Left lung (tissue), 10 donors: ENCODE data around the gene CAMK2A. TPM values are rescaled to one million over a fixed set of nuclear protein-coding genes. Genes with fewer than 3 reads are reported as not detected.

ENCODE experiments used
- ATAC-seq: fragments of 200-7000 bp; cut with Tn5 transposase; one replicate; pipeline ENCODE4 v1.9.1; 2020; ENCODE audit warnings: moderate library complexity
- DNase-seq, 4 donors: peaks; one replicate each; pipeline ENCODE4 v3.0.0-alpha.2; 2013 to 2020
- H3K27ac ChIP-seq, 2 donors: fragments of 200-600 bp; sonication (generic) in 1 of 2; one replicate each; pipeline versions ENCODE4 v1.5.0 to v1.8.0; 2020 to 2021
- H3K27me3 ChIP-seq, 2 donors: fragments of 200-600 bp; sonication (generic) in 1 of 2; one replicate each; pipeline versions ENCODE4 v1.5.0 to v1.8.0; 2020 to 2021
- H3K36me3 ChIP-seq, 2 donors: fragments of 200-600 bp; sonication (generic) in 1 of 2; one replicate each; pipeline versions ENCODE4 v1.5.0 to v1.8.0; 2020 to 2021
- H3K4me1 ChIP-seq, 2 donors: fragments of 200-600 bp; one replicate each; pipeline ENCODE4 v1.8.0; 2021
- H3K4me3 ChIP-seq, 2 donors: fragments of 200-600 bp; sonication (generic) in 1 of 2; one replicate each; pipeline versions ENCODE4 v1.5.0 to v1.8.0; 2020 to 2021; ENCODE audit warnings: mild to moderate bottlenecking in 1 of 2
- H3K9me3 ChIP-seq, 2 donors: fragments of 200-600 bp; sonication (generic) in 1 of 2; one replicate each; pipeline versions ENCODE4 v1.5.0 to v1.8.0; 2020 to 2021
- intact Hi-C, 2 donors: fragments of 100-400 bp; cut with DNase I; formaldehyde crosslinking; loops; one replicate each; pipeline versions ENCODE4 v1.11.2 to v1.14.2; 2022
- polyA plus RNA-seq, 6 donors: library from polyadenylated mRNA; unstranded; fragments of 120-200 nt; gene quantifications; one replicate each; pipeline ENCODE4 v1.2.1, GENCODE V29; 2013; ENCODE audit not compliant: insufficient read length in 6 of 6
- total RNA-seq, 2 donors: library from RNA; stranded (reverse); fragmentation: NEBNext Ultra II Directional; extraction: Animal tissue kit (Norgen Biotek cat#: 25700); gene quantifications; one replicate each; pipeline ENCODE4 v1.2.1, GENCODE V29; 2021
- TF ChIP-seq, protein P1 (sequence below), 2 donors: fragments of 200-600 bp; sonication (generic) in 1 of 2; IDR thresholded peaks; one replicate each; pipeline versions ENCODE4 v1.5.0 to v1.8.0; 2021; ENCODE audit warnings: antibody characterized with exemption in 2 of 2
- donor health status: DM: no; HTN: yes; CAD: no.
- donor health status: DM: no; HTN: no; CAD: no.

CAMK2A gene
- total and polyA plus RNA-seq, 8 donors, result 0.64 to 5.8 (median 4.7) TPM

DNA sequence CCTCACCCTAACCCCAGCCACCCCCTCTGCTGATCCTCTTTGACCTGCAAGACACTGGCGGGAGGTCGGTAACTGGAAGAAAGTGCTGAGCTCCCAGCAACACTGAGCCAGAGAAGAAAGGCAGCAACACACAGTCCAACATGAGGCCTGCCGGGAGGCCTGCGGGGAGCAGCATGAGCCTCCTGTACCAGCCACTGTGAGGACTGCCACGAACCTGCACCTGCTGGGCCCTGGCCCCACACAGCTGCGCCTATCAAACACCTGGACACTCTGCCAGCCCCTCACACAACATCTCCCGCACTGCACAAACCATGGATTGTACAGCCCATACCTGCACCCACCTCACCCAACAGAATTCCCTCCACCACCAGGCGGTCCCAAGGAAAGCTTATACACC is 18.3 kb downstream of the CAMK2A start:
- no peaks in the 10 kb centered on the region for H3K36me3 ChIP-seq
- H3K9me3 ChIP-seq, result no peaks in the 10 kb centered on the region
- no peaks in the 10 kb centered on the region for H3K27me3 ChIP-seq
- ATAC-seq, result no peak
- H3K4me1 ChIP-seq, result no peaks in the 10 kb centered on the region
- intact Hi-C loops, result no loop called here
- no peak overlapping the region for H3K27ac ChIP-seq
- no peak for DNase-seq
- TF ChIP-seq, protein P1, sequence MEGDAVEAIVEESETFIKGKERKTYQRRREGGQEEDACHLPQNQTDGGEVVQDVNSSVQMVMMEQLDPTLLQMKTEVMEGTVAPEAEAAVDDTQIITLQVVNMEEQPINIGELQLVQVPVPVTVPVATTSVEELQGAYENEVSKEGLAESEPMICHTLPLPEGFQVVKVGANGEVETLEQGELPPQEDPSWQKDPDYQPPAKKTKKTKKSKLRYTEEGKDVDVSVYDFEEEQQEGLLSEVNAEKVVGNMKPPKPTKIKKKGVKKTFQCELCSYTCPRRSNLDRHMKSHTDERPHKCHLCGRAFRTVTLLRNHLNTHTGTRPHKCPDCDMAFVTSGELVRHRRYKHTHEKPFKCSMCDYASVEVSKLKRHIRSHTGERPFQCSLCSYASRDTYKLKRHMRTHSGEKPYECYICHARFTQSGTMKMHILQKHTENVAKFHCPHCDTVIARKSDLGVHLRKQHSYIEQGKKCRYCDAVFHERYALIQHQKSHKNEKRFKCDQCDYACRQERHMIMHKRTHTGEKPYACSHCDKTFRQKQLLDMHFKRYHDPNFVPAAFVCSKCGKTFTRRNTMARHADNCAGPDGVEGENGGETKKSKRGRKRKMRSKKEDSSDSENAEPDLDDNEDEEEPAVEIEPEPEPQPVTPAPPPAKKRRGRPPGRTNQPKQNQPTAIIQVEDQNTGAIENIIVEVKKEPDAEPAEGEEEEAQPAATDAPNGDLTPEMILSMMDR (IDR thresholded peaks at IDR 0.05), result no peak
- no peak overlapping the region for H3K4me3 ChIP-seq

DNA sequence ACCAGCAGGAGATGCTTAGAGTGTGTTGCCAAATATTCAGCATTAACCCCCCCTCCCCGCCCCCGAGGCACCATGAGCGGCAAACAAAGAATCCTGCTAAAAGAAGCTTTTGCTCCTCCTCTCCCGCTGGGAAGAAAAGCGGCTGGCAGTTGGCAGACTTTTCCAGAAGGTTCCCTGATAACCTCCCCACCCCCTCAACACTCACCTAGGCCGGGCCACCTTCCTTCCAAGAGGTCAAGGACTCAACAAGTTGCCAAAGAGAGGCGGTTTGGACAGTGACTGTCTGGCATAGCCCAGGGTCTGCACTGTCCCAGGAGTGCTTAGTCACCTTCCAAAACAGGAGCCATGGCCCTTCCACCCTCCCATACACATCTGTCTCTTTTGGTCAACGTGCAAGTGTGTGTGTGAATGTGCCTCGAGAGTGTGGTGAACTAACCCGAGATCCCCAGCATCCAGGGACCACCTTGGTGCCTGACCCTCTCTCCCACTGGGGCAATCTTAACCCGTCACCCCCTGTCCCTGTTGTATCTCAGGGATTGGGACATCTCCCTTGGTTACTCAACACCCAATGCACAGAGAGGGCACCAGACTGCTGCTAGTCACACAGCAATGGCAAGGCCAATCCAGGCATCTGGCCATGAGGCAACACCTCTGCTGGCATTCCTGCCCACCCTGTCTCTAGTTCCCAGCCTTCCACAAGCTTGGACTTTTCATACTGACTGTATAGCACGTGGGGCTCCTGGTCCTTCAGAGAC is 18.9 kb downstream of the CAMK2A start:
- Histone ChIP-seq H3K4me3 (no peak overlapping the region), H3K27me3 (no peaks in the 10 kb centered on the region), H3K4me1 (no peaks in the 10 kb centered on the region), H3K36me3 (no peaks in the 10 kb centered on the region), H3K27ac (no peak overlapping the region), H3K9me3 (no peaks in the 10 kb centered on the region)
- no peak for ATAC-seq
- DNase-seq, result no peak
- TF ChIP-seq, protein P1 (IDR thresholded peaks at IDR 0.05), result no peak
- intact Hi-C loops, result no loop called here

DNA sequence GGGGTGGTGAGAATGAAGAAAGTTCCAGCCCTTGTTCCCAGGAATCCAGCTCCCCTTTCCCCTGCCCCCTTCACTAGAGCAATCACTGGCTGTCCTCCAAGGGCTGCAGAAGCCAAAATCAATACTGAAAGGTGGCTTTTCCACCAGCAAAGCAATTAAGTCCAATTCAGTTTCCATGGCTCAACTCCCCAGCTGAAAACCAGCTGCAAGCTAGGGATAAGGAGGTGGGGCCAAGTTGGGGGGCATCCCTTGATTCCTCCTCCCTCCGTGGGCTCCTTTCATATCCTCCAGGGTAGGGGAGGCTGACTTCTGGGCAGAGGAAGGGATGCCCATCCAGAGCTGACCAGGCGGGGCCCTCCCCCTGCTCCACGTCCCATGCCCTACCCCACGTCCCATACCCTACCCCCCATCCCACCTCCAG is 22.7 kb downstream of the CAMK2A start:
- no peaks in the 10 kb centered on the region for H3K27me3 ChIP-seq
- H3K4me1 ChIP-seq, result peaks cover 0 to 10% of the 10 kb centered on the region in 2 donors
- intact Hi-C loops, result loop anchor here in 1 of 2 donors (10.0 kb wide), 1 partner anchor 168 kb away; no protein-coding TSS in a partner anchor
- no peak overlapping the region for H3K27ac ChIP-seq
- H3K4me3 ChIP-seq, result no peak overlapping the region
- DNase-seq (no peak), ATAC-seq (no peak)
- TF ChIP-seq, protein P1 (IDR thresholded peaks at IDR 0.05), result no peak
- no peaks in the 10 kb centered on the region for H3K36me3 ChIP-seq
- no peaks in the 10 kb centered on the region for H3K9me3 ChIP-seq

DNA sequence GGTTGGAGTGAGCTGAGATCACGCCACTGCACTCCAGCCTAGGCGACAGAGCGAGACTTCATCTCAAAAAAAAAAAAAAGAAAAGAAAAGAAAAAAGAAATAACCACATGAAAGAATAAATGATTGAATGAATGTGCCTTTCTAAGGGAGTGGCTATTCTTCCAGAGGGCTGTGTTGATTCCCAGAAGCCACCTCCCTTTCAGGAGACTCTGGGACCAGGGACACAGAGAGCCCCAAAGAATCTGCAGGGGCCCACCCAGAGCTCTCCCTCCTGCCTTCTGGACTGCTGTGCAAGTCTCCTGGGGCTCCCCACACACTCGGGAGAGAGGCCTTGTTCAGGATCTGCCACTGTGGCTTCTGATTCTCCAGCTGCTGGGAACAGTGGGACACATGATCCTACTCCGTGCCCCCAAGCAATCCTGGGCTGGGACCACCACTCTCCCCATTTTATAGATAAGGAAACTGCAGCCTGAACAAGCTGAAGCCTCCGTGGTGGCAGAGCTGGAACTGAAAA is 23.6 kb downstream of the CAMK2A start:
- Histone ChIP-seq H3K27ac (no peak overlapping the region), H3K27me3 (no peaks in the 10 kb centered on the region), H3K4me1 (peaks cover 0 to 10% of the 10 kb centered on the region in 2 donors), H3K4me3 (no peak overlapping the region), H3K9me3 (no peaks in the 10 kb centered on the region), H3K36me3 (no peaks in the 10 kb centered on the region)
- TF ChIP-seq, protein P1 (IDR thresholded peaks at IDR 0.05), result no peak
- DNase-seq, result no peak
- no peak for ATAC-seq
- intact Hi-C loops, result loop anchor here in 1 of 2 donors (10.0 kb wide), 1 partner anchor 169 kb away; no protein-coding TSS in a partner anchor
